Small intestine (tissue), 7 donors: Measurements from ENCODE around the gene TMEM263. TPM values are rescaled to one million over a fixed set of nuclear protein-coding genes. Genes with fewer than 3 reads are reported as not detected.
"Not testable (repeated sequence)": the region's sequence is repeated elsewhere in the genome, so short reads cannot be mapped to it uniquely, and the experiment has no call there.

ENCODE experiments used
- DNase-seq, 2 donors: peaks; one replicate each; pipeline versions ENCODE4 v3.0.0 to v3.0.0-alpha.2; 2013
- FAIRE-seq: peaks from 2 replicates; lab custom pipeline; 2012; peaks lifted over from hg19 to GRCh38; lab: Jason Lieb, UNC
- H3K27ac ChIP-seq, 3 donors: one replicate each; pipeline ENCODE4 v1.5.1; 2013; ENCODE audit warnings: low read length in 2 of 3, mild to moderate bottlenecking in 2 of 3, control low read depth in 1 of 3, inconsistent platforms in 1 of 3, low read depth in 1 of 3, moderate library complexity in 1 of 3
- H3K27me3 ChIP-seq, 3 donors: one replicate each; pipeline ENCODE4 v1.6.1; 2013; ENCODE audit warnings: low read length in 3 of 3, inconsistent platforms in 1 of 3; ENCODE audit not compliant: control insufficient read depth in 3 of 3, insufficient read depth in 3 of 3
- H3K36me3 ChIP-seq, 3 donors: one replicate each; pipeline ENCODE4 v1.6.1; 2013; ENCODE audit warnings: low read length in 3 of 3, inconsistent platforms in 1 of 3, low read depth in 1 of 3, mild to moderate bottlenecking in 1 of 3, moderate library complexity in 1 of 3; ENCODE audit not compliant: control insufficient read depth in 3 of 3, insufficient read depth in 2 of 3
- H3K4me1 ChIP-seq, 3 donors: one replicate each; pipeline ENCODE4 v1.6.1; 2013; ENCODE audit warnings: low read length in 2 of 3, inconsistent platforms in 1 of 3, low read depth in 1 of 3, mild to moderate bottlenecking in 1 of 3, moderate library complexity in 1 of 3; ENCODE audit not compliant: control insufficient read depth in 3 of 3, insufficient read depth in 2 of 3
- H3K4me3 ChIP-seq, 3 donors: one replicate each; pipeline ENCODE4 v1.5.1; 2013; ENCODE audit warnings: low read length in 3 of 3, control low read depth in 1 of 3, inconsistent platforms in 1 of 3, low read depth in 1 of 3, mild to moderate bottlenecking in 1 of 3, moderate library complexity in 1 of 3
- H3K9me3 ChIP-seq, 2 donors: one replicate each; pipeline ENCODE4 v1.6.1; 2013; ENCODE audit warnings: low read depth in 1 of 2, low read length in 1 of 2; ENCODE audit not compliant: control insufficient read depth in 2 of 2, insufficient read depth in 1 of 2
- WGBS, 3 donors: extraction: QIAGEN DNeasy Blood & Tissue Kit; methylation state at CpG; one replicate each; pipeline ENCODE4 v1.1.7; 2013; 5-methylcytosine and 5-hydroxymethylcytosine counted together
- polyA plus RNA-seq, 4 donors: library from polyadenylated mRNA; stranded (reverse) in 3 of 4; unstranded in 1 of 4; fragments of 200-250 nt in 3 of 4; fragments of 120-200 nt in 1 of 4; gene quantifications; one replicate each; pipeline versions ENCODE4 v1.2.1 to v1.2.3, GENCODE V29; 2013
- donor health status: healthy with polysubstance abuse.
- donor health status: control.
- donor health status: control.
- donor health status: Bipolar disorder and iron deficiency.
- donor health status: healthy.

TMEM263 gene
- polyA plus RNA-seq, 4 donors: 12.7 to 41.0 (median 20.5) TPM

- DNase-seq (no peak), FAIRE-seq (no peak)
- no peaks in the 10 kb centered on the region for H3K9me3 ChIP-seq
- H3K27me3 ChIP-seq: no peaks in the 10 kb centered on the region
- H3K4me3 ChIP-seq: no peak overlapping the region
- H3K4me1 ChIP-seq: peaks cover 6 to 9% (median 8%) of the 10 kb centered on the region in 3 donors
- peaks cover 0 to 11% (median 0%) of the 10 kb centered on the region in 3 donors for H3K36me3 ChIP-seq
- 85 to 90% (median 88%) methylated on average over 6 of the region's 6 CpGs for WGBS, 3 donors
- H3K27ac ChIP-seq: no peak overlapping the region
These were observed 29.0 kb downstream of the TMEM263 start for GRCh38 chr12:106984588-106985137.

GRCh38 chr12:106985479-106985878 is 29.8 kb downstream of the TMEM263 start:
- no peak for FAIRE-seq
- 42 to 85% (median 61%) methylated on average over 5 of the region's 5 CpGs for WGBS, 3 donors
- Histone ChIP-seq H3K36me3 (peaks cover 0 to 11% (median 0%) of the 10 kb centered on the region in 3 donors), H3K27me3 (no peaks in the 10 kb centered on the region), H3K4me3 (peak overlapping the region in 1 of 3 donors; percentile 0), H3K4me1 (peaks cover 6 to 9% (median 8%) of the 10 kb centered on the region in 3 donors), H3K9me3 (no peaks in the 10 kb centered on the region), H3K27ac (no peak overlapping the region)
- peak in 1 of 2 donors; percentile 64 for DNase-seq

GRCh38 chr12:106986135-106986534 is 30.4 kb downstream of the TMEM263 start:
- whole genome bisulfite sequencing, 3 donors: 12 to 29% (median 21%) methylated on average over 4 of the region's 4 CpGs
- FAIRE-seq: no peak
- peaks cover 0 to 11% (median 0%) of the 10 kb centered on the region in 3 donors for H3K36me3 ChIP-seq

GRCh38 chr12:106986625-106987389 is 31.1 kb downstream of the TMEM263 start, which contains the start of gene MTERF2:
Gene MTERF2, minus strand, starts transcription at chr12:106987146. Its CDS starts 8,432 bp downstream, at chr12:106978714.
- Histone ChIP-seq H3K27me3 (no peaks in the 10 kb centered on the region), H3K36me3 (peaks cover 0 to 11% (median 0%) of the 10 kb centered on the region in 3 donors), H3K4me1 (peaks cover 6 to 9% (median 8%) of the 10 kb centered on the region in 3 donors), H3K9me3 (no peaks in the 10 kb centered on the region), H3K27ac (peak within 1 kb of the TSS; percentile 38 to 89 (median 83)), H3K4me3 (peak within 1 kb of the TSS; percentile 66 to 87 (median 70))
- peak; percentile 96 to 97 for DNase-seq
- FAIRE-seq: no peak
- WGBS, 3 donors: 0 to 1% (median 1%) methylated on average over 47 to 50 of the region's 50 CpGs

More at GRCh38 chr12:106986135-106986534, 30.4 kb downstream of the TMEM263 start:
- peak overlapping the region in 2 of 3 donors; percentile 66 to 87 for H3K4me3 ChIP-seq
- H3K27ac ChIP-seq: peak overlapping the region in 1 of 3 donors; percentile 83
- DNase-seq: no peak
- peaks cover 6 to 9% (median 8%) of the 10 kb centered on the region in 3 donors for H3K4me1 ChIP-seq
- no peaks in the 10 kb centered on the region for H3K9me3 ChIP-seq
- no peaks in the 10 kb centered on the region for H3K27me3 ChIP-seq

GRCh38 chr12:106987846-106988245 is 32.1 kb downstream of the TMEM263 start:
- H3K36me3 ChIP-seq: peaks cover 0 to 8% (median 0%) of the 10 kb centered on the region in 3 donors
- no peak overlapping the region for H3K27ac ChIP-seq
- H3K4me3 ChIP-seq: no peak overlapping the region
- no peaks in the 10 kb centered on the region for H3K9me3 ChIP-seq
- H3K27me3 ChIP-seq: no peaks in the 10 kb centered on the region
- DNase-seq: no peak
- H3K4me1 ChIP-seq: peaks cover 6 to 9% (median 8%) of the 10 kb centered on the region in 3 donors
- WGBS, 3 donors: 32 to 56% (median 48%) methylated on average over 6 of the region's 6 CpGs
- no peak for FAIRE-seq

- H3K27me3 ChIP-seq: no peaks in the 10 kb centered on the region
- no peak overlapping the region for H3K27ac ChIP-seq
- 66 to 74% (median 67%) methylated on average over 2 of the region's 2 CpGs for WGBS, 3 donors
- no peaks in the 10 kb centered on the region for H3K9me3 ChIP-seq
- FAIRE-seq (no peak), DNase-seq (no peak)
- H3K4me1 ChIP-seq: no peaks in the 10 kb centered on the region
- H3K4me3 ChIP-seq: no peak overlapping the region
- H3K36me3 ChIP-seq: peaks cover 0 to 10% (median 6%) of the 10 kb centered on the region in 3 donors
These were observed 39.0 kb downstream of the TMEM263 start for GRCh38 chr12:106994579-106995220.

- peaks cover 0 to 10% (median 6%) of the 10 kb centered on the region in 3 donors for H3K36me3 ChIP-seq
- not testable (repeated sequence) for DNase-seq, H3K27ac ChIP-seq, H3K4me3 ChIP-seq, H3K9me3 ChIP-seq, H3K27me3 ChIP-seq, H3K4me1 ChIP-seq
- peak; percentile 5 for FAIRE-seq
- 96 to 97% (median 96%) methylated on average over 5 of the region's 5 CpGs for WGBS, 3 donors
These were observed 40.4 kb downstream of the TMEM263 start for GRCh38 chr12:106996102-106996501.

GRCh38 chr12:106997916-106998315 is 42.2 kb downstream of the TMEM263 start:
- Histone ChIP-seq H3K4me3 (no peak overlapping the region), H3K4me1 (no peaks in the 10 kb centered on the region), H3K36me3 (peaks cover 0 to 10% (median 6%) of the 10 kb centered on the region in 3 donors), H3K27me3 (no peaks in the 10 kb centered on the region), H3K9me3 (peaks cover 0 to 4% of the 10 kb centered on the region in 2 donors), H3K27ac (no peak overlapping the region)
- DNase-seq (no peak), FAIRE-seq (no peak)
- WGBS, 3 donors: 92 to 97% (median 92%) methylated on average over 1 of the region's 1 CpG
